Measurements from ENCODE around the gene QPCT.
"Not testable (repeated sequence)": the region's sequence is repeated elsewhere in the genome, so short reads cannot be mapped to it uniquely, and the experiment has no call there.

The QPCT gene

GRCh38 chr2:37344453-37345361, at the start of gene QPCT:
TSS of gene QPCT (plus strand) at chr2:37344630. CDS start at chr2:37344732, 102 bp downstream.
- no peak within 1 kb of the TSS for H3K27ac ChIP-seq
- TF ChIP-seq ZFX (IDR thresholded peaks at IDR 0.05), result no peak

GRCh38 chr2:37294858-37295257, 49.6 kb upstream of the QPCT start:
- H3K27ac ChIP-seq, result not testable (repeated sequence)

DNA sequence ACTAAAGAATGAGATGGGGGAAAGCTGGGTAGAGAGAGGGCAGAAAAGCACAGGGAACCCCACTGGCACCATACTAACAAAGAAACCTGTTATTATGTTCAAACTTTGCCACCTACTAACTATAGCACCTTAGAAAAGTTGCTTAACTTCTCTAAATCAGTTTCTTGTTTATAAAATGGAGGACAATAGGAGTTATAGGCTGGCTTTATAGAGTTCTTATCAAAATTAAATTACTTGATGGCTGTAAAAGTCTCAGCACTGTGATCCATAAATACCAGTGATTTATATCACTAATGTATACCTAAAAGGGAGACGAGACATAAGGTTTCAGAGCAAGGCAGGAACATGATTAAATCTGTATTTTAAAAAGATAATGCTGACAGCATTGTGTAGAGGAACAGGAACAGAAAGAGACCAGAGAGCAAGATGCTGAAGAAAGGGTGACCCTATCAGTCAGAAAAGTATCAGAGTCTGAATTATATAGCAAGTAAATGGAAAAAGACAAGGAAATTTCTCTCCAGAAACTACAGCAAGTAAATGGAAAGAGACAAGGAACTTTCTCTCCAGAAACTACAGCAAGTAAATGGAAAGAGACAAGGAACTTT, 48.9 kb upstream of the QPCT start:
- H3K27ac ChIP-seq, result no peak overlapping the region
- no peak for TF ChIP-seq ZFX (IDR thresholded peaks at IDR 0.05)
- TF ChIP-seq CTCF (conservative IDR thresholded peaks at IDR 0.05), result no peak

DNA sequence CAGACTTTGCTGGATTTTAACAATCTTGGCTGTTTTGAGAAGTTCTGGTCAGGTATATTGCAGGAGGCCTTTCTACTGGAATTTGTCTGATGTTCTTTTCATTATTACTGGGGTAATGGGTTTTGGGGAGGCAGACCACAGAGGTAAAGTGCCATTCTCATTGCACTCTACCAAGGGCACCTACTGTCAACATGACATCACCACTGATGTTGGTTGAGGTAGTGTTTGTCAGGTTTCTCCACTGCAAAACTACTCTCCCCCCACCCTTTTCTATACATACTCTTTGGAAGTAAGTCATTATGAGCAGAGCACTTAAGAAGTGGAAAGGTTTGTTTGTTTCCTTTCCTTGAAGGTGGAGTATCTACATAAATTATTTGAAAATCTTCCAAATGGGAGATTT, 46.8 kb upstream of the QPCT start:
- H3K27ac ChIP-seq, result no peak overlapping the region
- TF ChIP-seq ZFX (IDR thresholded peaks at IDR 0.05) (no peak), CTCF (conservative IDR thresholded peaks at IDR 0.05) (no peak)

DNA sequence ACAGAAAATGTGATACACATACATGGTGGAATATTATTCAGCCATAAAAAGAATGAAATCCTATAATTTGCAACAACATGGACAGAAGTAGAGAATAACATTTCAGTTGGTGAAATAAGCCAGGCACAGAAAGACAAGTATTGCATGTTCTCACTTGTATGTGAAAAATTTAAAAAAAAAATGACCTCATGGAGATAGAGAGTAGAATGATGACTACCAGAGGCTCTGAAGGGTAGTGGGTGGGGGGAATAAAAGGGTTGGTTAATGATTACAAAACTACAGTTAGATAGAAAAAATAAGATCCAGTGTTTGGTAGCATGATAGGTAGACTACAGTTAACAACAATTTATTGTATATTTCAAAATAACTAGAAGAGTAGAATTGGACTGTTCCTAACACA, 44.3 kb upstream of the QPCT start:
- TF ChIP-seq CTCF (conservative IDR thresholded peaks at IDR 0.05) (no peak), ZFX (IDR thresholded peaks at IDR 0.05) (no peak)
- H3K27ac ChIP-seq, result no peak overlapping the region

- no peak for TF ChIP-seq ZFX (IDR thresholded peaks at IDR 0.05)
- no peak for TF ChIP-seq CTCF (conservative IDR thresholded peaks at IDR 0.05)
- no peak overlapping the region for H3K27ac ChIP-seq
These were observed 43.9 kb upstream of the QPCT start for GRCh38 chr2:37300578-37300977.

DNA sequence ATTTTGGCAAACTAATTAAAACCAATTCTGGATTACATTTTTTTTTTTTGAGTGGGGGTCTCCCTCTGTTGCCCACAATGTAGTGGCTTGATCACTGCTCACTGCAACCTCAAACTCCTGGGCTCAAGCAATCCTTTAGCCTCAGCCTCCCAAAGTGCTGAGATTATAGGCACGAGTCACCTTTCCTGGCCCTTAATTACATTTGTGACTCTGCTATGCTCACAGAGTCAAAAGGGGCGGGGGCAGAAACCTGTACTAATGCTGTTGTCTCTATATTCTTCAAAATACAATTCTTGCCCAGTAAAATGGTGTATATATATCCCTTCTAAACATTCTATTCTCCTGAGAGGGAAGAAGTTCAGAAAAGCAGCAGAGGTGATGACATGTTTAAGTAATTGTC, 43.0 kb upstream of the QPCT start:
- TF ChIP-seq ZFX (IDR thresholded peaks at IDR 0.05) (no peak), CTCF (conservative IDR thresholded peaks at IDR 0.05) (no peak)
- H3K27ac ChIP-seq, result no peak overlapping the region

DNA sequence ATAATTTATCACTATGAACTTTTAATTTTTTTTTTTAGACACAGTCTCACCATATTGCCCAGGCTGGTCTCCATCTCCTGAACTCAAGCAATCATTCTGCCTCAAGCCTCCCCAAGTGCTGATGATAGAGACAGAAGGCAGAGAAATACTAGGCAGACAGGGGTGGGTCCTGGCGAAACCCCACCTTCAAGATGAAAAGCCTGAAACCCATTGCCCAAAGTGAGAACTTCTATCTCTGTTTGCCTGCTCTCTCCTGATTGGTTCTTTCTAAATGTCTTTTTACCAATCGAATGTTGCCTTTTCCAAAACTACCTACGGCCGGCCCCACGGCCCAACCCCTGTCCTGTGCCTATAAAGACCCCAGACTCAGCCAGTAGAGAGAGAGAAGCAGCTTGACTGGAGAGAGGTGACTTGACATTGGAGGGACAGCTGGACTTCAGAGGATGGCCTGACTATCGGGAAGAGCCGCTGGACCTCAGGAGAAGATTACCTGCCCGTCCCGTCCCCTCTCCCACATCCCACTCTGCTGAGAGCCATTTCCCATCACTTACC, 41.7 kb upstream of the QPCT start:
- H3K27ac ChIP-seq, result no peak overlapping the region
- TF ChIP-seq ZFX (IDR thresholded peaks at IDR 0.05) (no peak), CTCF (conservative IDR thresholded peaks at IDR 0.05) (no peak)

All from C4-2B (cell line).